GM10248 (cell line): ENCODE measurements around the gene NFATC2.

Experiments used
- CTCF ChIA-PET: fragments of 300-600 bp; sonication (Branson Sonifier 250); formaldehyde crosslinking; extraction: SDS; loops from one replicate; lab custom pipeline; 2021; ENCODE audit warnings: antibody characterized with exemption; lab: Yijun Ruan, JAX
- POLR2A ChIA-PET: fragments of 350-650 bp; sonication (Branson Sonifier 250); formaldehyde crosslinking; extraction: SDS; loops from one replicate; lab custom pipeline; 2020; ENCODE audit warnings: antibody characterized with exemption; lab: Yijun Ruan, JAX
- DNase-seq: peaks from one replicate; pipeline ENCODE4 v3.0.0; 2012; ENCODE audit errors: extremely low spot score
- CTCF ChIP-seq: IDR thresholded peaks from 2 replicates; pipeline ENCODE4 v1.5.1; 2012; ENCODE audit warnings: mild to moderate bottlenecking, low read depth; ENCODE audit errors: extremely low read depth, missing control alignments, control extremely low read depth

Gene NFATC2

DNA sequence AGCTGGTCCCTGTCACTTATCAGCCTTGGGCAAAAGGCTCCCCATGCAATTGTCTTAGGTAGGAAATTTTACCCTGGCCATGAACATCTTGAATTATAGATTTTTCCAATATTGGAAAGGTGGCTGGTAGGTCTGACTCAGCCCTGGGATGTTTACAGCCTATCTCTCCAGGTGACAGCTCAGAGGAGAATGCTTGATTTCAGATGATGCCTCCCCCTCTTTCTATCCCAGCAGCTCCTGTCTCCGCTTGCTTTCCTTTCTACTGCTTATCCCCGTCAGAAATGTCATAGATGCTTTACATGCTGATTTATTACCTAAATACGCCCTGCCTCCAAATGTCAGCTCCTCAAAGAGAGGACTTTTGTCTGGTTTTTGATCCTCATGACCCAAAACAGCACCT is 109.6 kb downstream of the NFATC2 start:
- ChIA-PET POLR2A (no interaction called here), CTCF (no interaction called here)
- TF ChIP-seq CTCF, result no peak
- DNase-seq, result no peak

GRCh38 chr20:51432251-51432784 is 110.2 kb downstream of the NFATC2 start:
- ChIA-PET POLR2A (no interaction called here), CTCF (no interaction called here)
- TF ChIP-seq CTCF, result no peak
- no peak for DNase-seq

GRCh38 chr20:51431321-51431720 is 111.2 kb downstream of the NFATC2 start:
- no peak for DNase-seq
- ChIA-PET CTCF (no interaction called here), POLR2A (no interaction called here)
- no peak for TF ChIP-seq CTCF

DNA sequence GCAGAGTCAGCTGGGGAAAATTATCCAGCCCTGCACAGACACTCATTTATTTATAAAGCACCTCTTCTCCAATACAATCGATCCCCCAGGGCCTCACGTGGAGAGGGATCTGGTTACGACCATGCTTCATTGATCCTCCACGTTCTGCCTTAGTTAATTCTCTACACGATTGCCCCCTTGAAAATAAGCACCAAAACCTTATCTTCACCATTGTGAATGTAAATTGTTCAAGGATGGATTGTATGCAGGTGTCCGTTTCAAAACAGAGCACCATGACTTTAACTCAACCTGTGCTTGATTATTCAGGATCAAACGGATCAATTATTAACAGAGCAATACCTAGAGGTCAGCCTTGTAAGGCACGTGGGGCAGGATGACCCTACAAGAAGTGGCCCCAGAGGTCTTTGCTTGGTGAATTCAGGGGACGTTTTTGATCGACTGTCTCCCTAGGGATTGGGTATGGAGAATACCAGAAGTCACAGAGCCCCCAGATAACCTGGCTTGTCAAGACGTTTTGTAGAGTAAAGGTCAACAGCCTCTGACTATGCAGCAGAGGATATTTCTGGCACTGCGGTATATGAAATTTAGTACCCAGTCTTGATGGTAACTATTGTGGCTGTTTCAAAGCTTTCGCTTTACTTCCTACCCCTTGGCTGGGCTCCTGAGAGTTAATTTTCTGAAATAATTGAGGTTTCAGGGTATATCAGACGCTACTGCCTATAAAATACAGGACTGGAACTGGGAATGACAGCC is 112.1 kb downstream of the NFATC2 start:
- no peak for DNase-seq
- POLR2A ChIA-PET, result no interaction called here
- TF ChIP-seq CTCF, result no peak
- CTCF ChIA-PET, result no interaction called here

GRCh38 chr20:51429696-51430095 is 112.8 kb downstream of the NFATC2 start:
- TF ChIP-seq CTCF, result no peak
- CTCF ChIA-PET, result interaction anchor here (1.4 kb wide), 1 partner anchor 37 kb away, joined by 3 read pairs; no protein-coding TSS in a partner anchor
- POLR2A ChIA-PET, result no interaction called here
- DNase-seq, result no peak

DNA sequence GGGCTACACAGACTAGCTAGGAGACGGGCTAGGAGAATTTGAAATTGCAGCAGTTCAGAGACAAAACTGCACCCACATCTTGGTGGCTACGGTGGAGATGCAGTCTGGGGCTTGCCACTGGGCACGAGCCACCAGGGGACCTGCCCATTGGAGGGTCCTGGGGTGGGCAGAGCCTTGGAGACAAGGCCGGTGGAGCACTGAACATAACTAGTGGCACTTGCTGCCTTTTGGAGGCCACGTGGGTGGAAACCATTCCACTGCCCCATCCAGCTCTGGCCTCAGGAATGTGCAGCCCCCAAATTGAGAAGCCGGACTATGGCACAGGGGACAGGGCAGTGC is 113.4 kb downstream of the NFATC2 start:
- ChIA-PET POLR2A (no interaction called here), CTCF (interaction anchor here (1.4 kb wide), 1 partner anchor 37 kb away, joined by 3 read pairs; no protein-coding TSS in a partner anchor)
- TF ChIP-seq CTCF, result no peak
- DNase-seq, result no peak
